ENCODE results near the gene CDR2.
"Not testable (repeated sequence)": the region's sequence is repeated elsewhere in the genome, so short reads cannot be mapped to it uniquely, and the experiment has no call there.

CDR2 gene

GRCh38 chr16:22375117-22375962 is 921 bp upstream of the CDR2 start:
- no peak for DNase-seq

GRCh38 chr16:22373662-22374310 is 633 bp downstream of the CDR2 start:
- DNase-seq, result no peak

- no peak for DNase-seq
Observed at GRCh38 chr16:22372882-22373661, 1.3 kb downstream of the CDR2 start.

GRCh38 chr16:22370038-22370820 is 4.2 kb downstream of the CDR2 start:
- DNase-seq, result no peak

GRCh38 chr16:22369221-22369811 is 5.1 kb downstream of the CDR2 start:
- DNase-seq, result no peak

- not testable (repeated sequence) for DNase-seq
Observed at GRCh38 chr16:22368200-22368826, 6.1 kb downstream of the CDR2 start.

GRCh38 chr16:22366889-22367288 is 7.5 kb downstream of the CDR2 start:
- no peak for DNase-seq

GRCh38 chr16:22366371-22366770 is 8.0 kb downstream of the CDR2 start:
- DNase-seq, result no peak

- no peak for DNase-seq
Observed at GRCh38 chr16:22364241-22364640, 10.2 kb downstream of the CDR2 start.

- no peak for DNase-seq
Observed at GRCh38 chr16:22360963-22361659, 13.3 kb downstream of the CDR2 start.

GRCh38 chr16:22359679-22360078 is 14.7 kb downstream of the CDR2 start:
- no peak for DNase-seq

GRCh38 chr16:22358000-22358399 is 16.4 kb downstream of the CDR2 start:
- no peak for DNase-seq

GRCh38 chr16:22357635-22357971 is 16.8 kb downstream of the CDR2 start:
- no peak for DNase-seq

- DNase-seq, result no peak
Observed at GRCh38 chr16:22356930-22357634, 17.3 kb downstream of the CDR2 start.

GRCh38 chr16:22355487-22355908 is 18.9 kb downstream of the CDR2 start:
- DNase-seq, result no peak

GRCh38 chr16:22353933-22354541 is 20.4 kb downstream of the CDR2 start:
- no peak for DNase-seq

- DNase-seq, result no peak
Observed at GRCh38 chr16:22353191-22353919, 21.1 kb downstream of the CDR2 start.

- no peak for DNase-seq
Observed at GRCh38 chr16:22352723-22353122, 21.7 kb downstream of the CDR2 start.

GRCh38 chr16:22352140-22352539 is 22.3 kb downstream of the CDR2 start:
- no peak for DNase-seq

Measured in NCI-H2029 (cell line).